LNCaP clone FGC (cell line): ENCODE data around the gene SOCS7.

Source experiments
- DNase-seq: peaks from one replicate; pipeline ENCODE4 v3.0.0-alpha.2; 2011; ENCODE audit warnings: low read depth
- H3K4me3 ChIP-seq: 2 replicates; pipeline ENCODE4 v1.5.1; 2011; ENCODE audit warnings: mild to moderate bottlenecking, low read depth, low read length, control low read depth
- CTCF ChIP-seq: IDR thresholded peaks from 2 replicates; pipeline ENCODE4 v1.5.1; 2012; ENCODE audit warnings: mild to moderate bottlenecking; ENCODE audit not compliant: control insufficient read depth, insufficient read depth; ENCODE audit errors: extremely low read depth

Gene SOCS7

DNA sequence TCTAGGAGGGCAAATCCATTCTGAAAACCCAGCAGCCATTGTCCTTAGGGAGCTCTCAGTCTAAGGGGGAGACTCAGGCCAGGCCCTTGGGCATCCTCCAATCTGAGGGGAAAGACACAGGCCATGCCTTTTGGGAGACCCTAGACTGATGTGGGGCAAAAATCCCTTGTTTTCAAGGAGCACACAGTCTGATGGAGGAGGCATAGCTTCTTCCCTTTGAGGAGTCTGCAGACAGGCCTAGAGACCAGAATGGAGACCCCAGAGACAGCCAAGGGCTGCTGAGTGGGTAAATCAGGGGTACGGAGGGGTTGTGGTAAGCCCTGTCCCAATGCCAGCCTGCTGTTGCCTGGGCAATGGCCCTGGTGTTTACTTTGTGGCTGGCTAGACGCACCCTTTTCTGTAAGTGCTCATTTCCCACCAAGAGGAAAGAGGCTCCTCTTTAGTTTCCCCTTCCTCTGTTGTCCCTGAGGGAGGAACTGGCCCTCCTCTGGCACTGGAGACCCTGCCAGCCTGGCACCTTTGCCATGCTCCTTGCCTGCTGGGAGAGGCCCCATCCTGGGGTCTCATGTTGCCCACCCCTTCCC lies 96.0 kb downstream of the SOCS7 start:
- no peak for TF ChIP-seq CTCF
- no peak for DNase-seq
- H3K4me3 ChIP-seq = no peak overlapping the region

GRCh38 chr17:38448208-38448771 lies 96.6 kb downstream of the SOCS7 start:
- TF ChIP-seq CTCF = no peak
- no peak overlapping the region for H3K4me3 ChIP-seq
- DNase-seq = no peak

DNA sequence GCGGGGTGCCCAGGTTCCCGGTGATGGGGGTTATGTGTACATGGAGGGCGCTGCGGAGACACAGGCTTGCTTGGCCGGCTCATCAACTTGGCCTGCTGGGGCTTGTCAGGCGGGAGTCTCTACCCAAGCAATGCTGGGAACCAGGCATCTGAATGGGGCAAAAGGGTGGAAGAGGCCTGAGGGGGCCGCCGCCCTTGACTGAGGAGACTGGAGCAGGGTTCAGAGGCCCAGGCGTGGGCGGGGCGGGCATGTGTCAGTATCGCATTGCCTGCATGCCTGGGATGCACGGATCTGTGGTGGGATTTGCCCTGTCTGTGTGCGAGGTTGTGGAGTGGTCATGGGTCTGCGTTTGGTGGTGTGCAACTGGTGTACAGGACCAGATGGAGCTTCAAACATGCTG lies 97.7 kb downstream of the SOCS7 start:
- TF ChIP-seq CTCF = no peak
- DNase-seq = no peak
- no peak overlapping the region for H3K4me3 ChIP-seq

- H3K4me3 ChIP-seq = no peak overlapping the region
- TF ChIP-seq CTCF = no peak
- no peak for DNase-seq
Measured at GRCh38 chr17:38450557-38451029, 98.9 kb downstream of the SOCS7 start.

GRCh38 chr17:38451030-38451839 lies 99.6 kb downstream of the SOCS7 start:
- no peak for DNase-seq
- no peak overlapping the region for H3K4me3 ChIP-seq
- no peak for TF ChIP-seq CTCF

DNA sequence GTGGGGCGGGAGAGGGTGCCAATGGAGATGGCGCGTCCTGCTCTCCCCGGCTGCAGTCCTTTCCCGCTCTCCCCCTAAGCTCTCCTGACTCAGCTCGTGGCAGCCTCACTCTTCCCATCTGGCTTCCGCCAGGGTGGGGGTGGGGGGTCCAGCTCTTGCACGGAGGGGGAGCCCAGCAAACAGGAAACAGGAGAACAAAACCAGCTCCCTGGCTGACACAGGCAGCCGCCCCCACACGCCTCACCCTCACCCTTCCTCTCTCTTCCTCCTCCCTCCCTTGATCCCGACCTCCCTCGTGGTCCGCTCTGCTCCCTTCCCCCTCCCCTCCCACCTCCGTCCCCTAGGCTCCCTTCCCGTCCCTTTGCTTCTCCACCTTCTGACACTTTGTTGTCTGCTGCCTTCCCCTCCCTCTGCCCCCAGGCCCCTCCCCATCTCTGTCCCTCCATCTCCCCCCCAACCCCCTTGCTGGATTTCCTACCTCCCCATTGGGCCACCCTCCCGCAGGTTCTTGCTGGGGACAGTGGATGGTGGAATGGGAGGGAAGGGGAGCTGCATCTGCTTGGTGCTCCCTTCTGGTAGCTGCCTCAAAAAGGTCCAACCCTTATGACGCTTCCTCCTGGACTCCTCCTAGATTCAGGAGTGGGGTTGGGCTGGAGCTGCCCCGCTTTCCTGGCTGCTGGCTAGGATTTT lies 100.3 kb downstream of the SOCS7 start:
- DNase-seq = no peak
- H3K4me3 ChIP-seq = no peak overlapping the region

More for the DNA sequence above, 100.3 kb downstream of the SOCS7 start:
- no peak for TF ChIP-seq CTCF
